ENCODE data around the gene NEURL2. TPM values are rescaled to one million over a fixed set of nuclear protein-coding genes. Genes with fewer than 3 reads are reported as not detected.

NEURL2 gene
- total RNA-seq, 2 donors from 2014 or later: 3.3 to 5.2 TPM

GRCh38 chr20:45918779-45919537, 27.9 kb upstream of the NEURL2 start:
- TF ChIP-seq POLR2A (IDR thresholded peaks at IDR 0.05): no peak
- no peak for TF ChIP-seq CTCF (IDR thresholded peaks at IDR 0.05)
- no peaks in the 10 kb centered on the region for H3K9me3 ChIP-seq
- ATAC-seq (no peak), DNase-seq (no peak)
- intact Hi-C loops (cut with DNase I): no loop called here
- H3K4me1 ChIP-seq: no peaks in the 10 kb centered on the region
- no peak overlapping the region for H3K4me3 ChIP-seq
- peak overlapping the region in 2 of 4 donors; percentile 28 to 51 for H3K27ac ChIP-seq
- H3K36me3 ChIP-seq (replicated peaks in 1 of 2; ENCODE audit: insufficient read depth in 1 of 2, low read depth in 2 of 2): no peaks in the 10 kb centered on the region
- H3K27me3 ChIP-seq: no peaks in the 10 kb centered on the region
- WGBS, 2 donors: 84 to 96% methylated on average over 12 of the region's 12 CpGs

GRCh38 chr20:45918182-45918737, 27.3 kb upstream of the NEURL2 start:
- Histone ChIP-seq H3K4me1 (no peaks in the 10 kb centered on the region), H3K27me3 (no peaks in the 10 kb centered on the region), H3K27ac (peak overlapping the region in 2 of 4 donors; percentile 28 to 51), H3K9me3 (no peaks in the 10 kb centered on the region), H3K4me3 (no peak overlapping the region), H3K36me3 (replicated peaks in 1 of 2; ENCODE audit: insufficient read depth in 1 of 2, low read depth in 2 of 2) (no peaks in the 10 kb centered on the region)
- 75 to 77% methylated on average over 5 of the region's 5 CpGs for WGBS, 2 donors
- peak; percentile 30 for ATAC-seq
- DNase-seq: no peak
- intact Hi-C loops (cut with DNase I): no loop called here
- TF ChIP-seq CTCF (IDR thresholded peaks at IDR 0.05): no peak
- no peak for TF ChIP-seq POLR2A (IDR thresholded peaks at IDR 0.05)

- DNase-seq: peak in 1 of 4 donors; percentile 36
- Histone ChIP-seq H3K4me3 (no peak overlapping the region), H3K27me3 (no peaks in the 10 kb centered on the region), H3K9me3 (no peaks in the 10 kb centered on the region), H3K27ac (peak overlapping the region in 2 of 4 donors; percentile 28 to 51), H3K4me1 (no peaks in the 10 kb centered on the region), H3K36me3 (replicated peaks in 1 of 2; ENCODE audit: insufficient read depth in 1 of 2, low read depth in 2 of 2) (no peaks in the 10 kb centered on the region)
- ATAC-seq: no peak
- 78 to 84% methylated on average over 5 of the region's 5 CpGs for whole genome bisulfite sequencing, 2 donors
- TF ChIP-seq POLR2A (IDR thresholded peaks at IDR 0.05): no peak
- TF ChIP-seq CTCF (IDR thresholded peaks at IDR 0.05): no peak
- intact Hi-C loops (cut with DNase I): no loop called here
Measured at GRCh38 chr20:45917790-45918141, 26.8 kb upstream of the NEURL2 start.

- ATAC-seq (no peak), DNase-seq (no peak)
- Histone ChIP-seq H3K4me1 (peaks cover 18% of the 10 kb centered on the region), H3K4me3 (no peak overlapping the region), H3K27me3 (no peaks in the 10 kb centered on the region), H3K27ac (no peak overlapping the region), H3K9me3 (no peaks in the 10 kb centered on the region), H3K36me3 (replicated peaks in 1 of 2; ENCODE audit: insufficient read depth in 1 of 2, low read depth in 2 of 2) (no peaks in the 10 kb centered on the region)
- TF ChIP-seq POLR2A (IDR thresholded peaks at IDR 0.05) (no peak), CTCF (IDR thresholded peaks at IDR 0.05) (no peak)
- 52 to 58% methylated on average over 3 to 5 of the region's 5 CpGs for WGBS, 2 donors
- intact Hi-C loops (cut with DNase I): no loop called here
Measured at GRCh38 chr20:45913116-45913515, 22.1 kb upstream of the NEURL2 start.

GRCh38 chr20:45912344-45912682, 21.3 kb upstream of the NEURL2 start:
- peaks cover 18% of the 10 kb centered on the region for H3K4me1 ChIP-seq

More at GRCh38 chr20:45912344-45912682, 21.3 kb upstream of the NEURL2 start:
- intact Hi-C loops (cut with DNase I): no loop called here
- Histone ChIP-seq H3K4me3 (peak overlapping the region in 1 of 2 donors; percentile 44), H3K36me3 (replicated peaks in 1 of 2; ENCODE audit: insufficient read depth in 1 of 2, low read depth in 2 of 2) (peaks cover 0 to 2% of the 10 kb centered on the region in 2 donors), H3K27me3 (no peaks in the 10 kb centered on the region), H3K27ac (peak overlapping the region; percentile 75 to 87 (median 84)), H3K9me3 (no peaks in the 10 kb centered on the region)
- WGBS, 2 donors: 27 to 29% methylated on average over 4 of the region's 4 CpGs
- DNase-seq (no peak), ATAC-seq (no peak)
- TF ChIP-seq CTCF (IDR thresholded peaks at IDR 0.05) (no peak), POLR2A (IDR thresholded peaks at IDR 0.05) (no peak)

Data from body of pancreas (tissue), 4 donors.